ENCODE measurements around the gene SP9.
"Not testable (repeated sequence)": the region's sequence is repeated elsewhere in the genome, so short reads cannot be mapped to it uniquely, and the experiment has no call there.

The SP9 gene

DNA sequence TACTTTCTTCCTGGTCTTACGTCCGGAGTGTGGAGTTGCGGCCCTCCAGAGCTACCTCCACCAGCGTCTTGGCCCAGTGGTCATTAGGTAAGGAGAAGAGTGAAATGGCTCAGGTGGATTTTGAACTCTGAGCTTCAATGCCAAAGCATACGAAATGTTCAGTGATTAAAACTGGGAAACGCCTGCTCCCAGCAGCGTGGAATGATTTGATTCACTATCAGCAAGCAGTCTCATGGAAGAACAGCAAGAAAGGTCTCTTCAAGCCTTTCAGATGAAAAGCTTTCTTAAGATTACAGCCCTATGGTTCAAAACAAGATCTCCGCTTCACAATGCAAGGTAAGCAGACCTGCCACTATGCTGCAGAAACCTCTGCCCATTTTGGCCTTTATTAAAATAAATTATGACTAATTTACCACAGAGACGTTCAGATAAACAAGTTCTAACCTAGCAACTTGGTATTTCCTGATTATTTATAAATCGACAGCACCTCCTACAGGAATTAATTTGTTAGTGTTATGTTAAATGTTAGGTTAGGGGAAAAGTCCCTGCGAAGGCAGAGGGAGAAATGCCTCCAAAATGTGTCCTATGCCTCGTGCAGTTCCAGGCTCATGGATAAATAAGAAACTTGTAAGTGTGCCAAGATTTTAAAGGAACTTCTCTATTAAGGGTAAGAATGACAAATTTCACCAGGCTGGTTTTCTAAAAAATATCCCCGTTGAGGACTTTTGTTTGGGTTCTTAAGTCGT, 10.1 kb downstream of the SP9 start:
- DNase-seq (ENCODE audit: low read depth), result peak; percentile 21

DNA sequence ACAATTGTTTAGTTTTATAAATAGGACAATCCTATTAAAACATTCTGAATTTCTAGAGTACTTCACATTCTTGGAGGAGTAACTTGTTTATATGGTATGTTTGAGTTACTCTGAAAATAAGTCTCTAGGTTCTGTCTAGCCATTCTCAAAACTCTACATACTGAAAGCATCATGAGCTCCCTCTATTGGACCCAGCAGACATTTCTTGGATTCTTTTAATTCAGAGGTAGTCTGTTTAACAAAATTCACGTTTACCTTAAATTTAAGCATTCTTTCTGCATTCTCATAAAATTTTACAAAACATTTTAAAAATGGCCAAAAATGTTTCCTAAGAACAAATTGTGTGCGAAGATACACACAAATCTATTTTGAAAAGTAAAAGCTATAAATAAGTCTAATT, 15.3 kb downstream of the SP9 start:
- DNase-seq (ENCODE audit: low read depth), result no peak

DNA sequence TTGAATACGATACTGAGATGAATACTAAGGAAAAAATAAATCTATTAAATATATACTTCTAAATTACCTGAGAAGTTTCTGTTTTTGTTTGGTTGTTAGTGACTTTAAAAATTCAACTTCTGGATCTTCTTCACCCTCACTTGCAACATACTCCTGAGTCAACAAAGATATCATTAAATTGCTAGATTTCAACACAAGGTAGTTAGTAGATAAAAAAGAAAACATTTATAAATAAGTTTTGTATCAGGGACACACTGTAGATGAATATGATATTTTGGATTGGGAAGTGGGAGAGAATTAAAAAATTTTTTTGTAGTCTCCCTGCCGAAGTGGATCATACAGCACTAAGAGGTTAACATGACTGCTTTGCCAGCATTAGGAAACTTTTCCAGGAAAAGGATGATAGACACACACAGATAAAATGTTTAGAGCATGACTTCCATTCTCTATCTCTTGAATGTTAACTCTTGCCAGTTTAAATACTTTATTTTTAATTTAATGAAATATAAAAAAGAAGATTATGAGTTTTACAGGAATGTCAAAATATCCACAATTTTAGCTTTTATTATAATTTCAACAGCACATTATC, 15.9 kb downstream of the SP9 start:
- no peak for DNase-seq (ENCODE audit: low read depth)

DNA sequence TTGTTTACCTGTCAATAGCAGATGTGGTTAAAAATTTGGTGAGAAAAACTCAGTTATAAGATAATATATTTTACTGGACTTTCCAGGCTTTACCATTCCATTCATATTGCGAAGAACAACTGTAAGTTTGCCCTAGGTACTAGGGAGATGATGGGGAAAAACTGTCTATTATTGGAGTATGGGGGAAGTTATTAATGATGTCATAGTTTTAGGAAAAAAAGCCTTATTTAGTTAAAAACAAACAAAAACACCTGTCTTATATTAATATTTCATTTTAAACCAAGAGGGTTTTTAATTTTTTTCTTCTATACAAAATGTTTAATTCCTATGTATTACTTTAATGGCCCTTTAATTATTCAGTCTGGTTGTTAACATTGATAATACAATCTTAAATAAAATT, 18.2 kb downstream of the SP9 start:
- DNase-seq (ENCODE audit: low read depth), result no peak

DNA sequence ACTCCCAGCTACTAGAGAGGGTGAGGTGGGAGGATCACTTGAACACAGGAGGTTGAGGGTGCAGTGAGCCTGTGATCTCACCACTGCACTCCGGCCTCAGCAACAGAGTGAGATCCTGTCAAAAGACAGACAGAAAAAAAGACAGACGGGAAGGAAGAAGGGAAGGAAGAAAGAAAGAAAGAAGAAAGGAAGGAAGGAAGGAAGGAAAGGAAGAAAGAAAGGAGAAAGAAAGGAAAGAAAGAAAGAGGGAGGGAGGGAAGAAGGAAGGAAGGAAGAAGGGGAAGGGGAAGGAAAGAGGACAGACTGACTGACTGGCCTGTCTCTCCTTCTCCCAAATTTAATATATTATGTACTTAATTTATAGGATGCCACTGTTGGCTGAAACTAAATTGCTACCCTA, 21.6 kb downstream of the SP9 start:
- no peak for DNase-seq (ENCODE audit: low read depth)

DNA sequence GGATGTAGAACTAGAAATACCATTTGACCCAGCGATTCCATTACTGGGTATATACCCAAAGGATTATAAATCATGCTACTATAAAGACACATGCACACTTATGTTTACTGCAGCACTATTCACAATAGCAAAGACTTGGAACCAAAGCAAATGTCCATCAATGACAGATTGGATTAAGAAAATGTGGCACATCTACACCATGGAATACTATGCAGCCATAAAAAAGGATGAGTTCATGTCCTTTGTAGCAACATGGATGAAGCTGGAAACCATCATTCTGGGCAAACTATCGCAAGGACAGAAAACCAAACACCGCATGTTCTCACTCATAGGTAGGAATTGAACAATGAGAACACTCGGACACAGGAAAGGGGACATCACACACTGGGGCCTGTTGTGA, 24.9 kb downstream of the SP9 start:
- DNase-seq (ENCODE audit: low read depth), result not testable (repeated sequence)

DNA sequence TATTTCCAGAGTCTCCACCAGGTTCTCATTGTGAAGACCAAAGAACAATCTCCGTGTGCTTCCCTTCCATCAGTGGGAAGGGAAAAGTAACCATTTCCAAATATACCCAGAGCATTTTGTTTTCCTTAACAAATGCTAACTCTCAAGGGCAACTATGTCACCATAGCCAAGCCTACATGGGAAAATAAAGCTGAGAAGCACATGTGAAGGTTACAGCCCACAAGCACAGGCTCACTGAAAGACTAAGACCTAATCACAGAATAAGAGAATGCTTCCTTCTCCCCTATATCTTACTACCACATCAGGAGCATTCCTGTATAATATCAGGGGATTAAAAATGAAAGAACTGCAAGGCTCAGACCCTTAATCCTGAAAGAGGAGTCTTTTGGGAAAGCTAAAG, 28.2 kb downstream of the SP9 start:
- DNase-seq (ENCODE audit: low read depth), result no peak

DNA sequence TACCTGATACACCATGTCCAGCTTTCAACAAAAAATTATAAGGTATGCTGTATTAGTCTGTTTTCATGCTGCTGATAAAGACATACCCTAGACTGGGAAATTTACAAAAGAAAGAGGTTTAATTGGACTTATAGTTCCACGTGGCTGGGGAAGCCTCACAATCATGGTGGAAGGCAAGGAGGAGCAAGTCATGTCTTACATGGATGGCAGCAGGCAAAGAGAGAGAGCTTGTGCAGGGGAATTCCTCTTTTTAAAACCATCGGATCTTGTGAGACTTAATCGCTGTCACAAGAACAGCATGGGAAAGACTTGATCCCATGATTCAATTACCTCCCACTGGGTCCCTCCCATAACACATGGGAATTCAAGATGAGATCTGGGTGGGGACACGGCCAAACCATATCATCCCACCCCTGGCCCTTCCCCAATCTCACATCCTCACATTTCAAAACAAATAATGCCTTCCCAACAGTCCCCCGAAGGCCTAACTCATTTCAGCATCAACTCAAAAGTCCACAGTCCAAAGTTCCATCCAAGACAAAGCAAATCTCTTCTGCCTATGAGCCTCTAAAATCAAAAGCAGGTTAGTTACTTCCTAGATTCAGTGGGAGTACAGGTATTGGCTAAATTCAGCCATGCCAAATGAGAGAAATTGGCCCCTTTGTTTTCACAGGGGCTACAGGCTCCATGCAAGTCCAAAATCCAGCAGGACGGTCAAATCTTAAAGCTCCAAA, 28.9 kb downstream of the SP9 start:
- not testable (repeated sequence) for DNase-seq (ENCODE audit: low read depth)

DNA sequence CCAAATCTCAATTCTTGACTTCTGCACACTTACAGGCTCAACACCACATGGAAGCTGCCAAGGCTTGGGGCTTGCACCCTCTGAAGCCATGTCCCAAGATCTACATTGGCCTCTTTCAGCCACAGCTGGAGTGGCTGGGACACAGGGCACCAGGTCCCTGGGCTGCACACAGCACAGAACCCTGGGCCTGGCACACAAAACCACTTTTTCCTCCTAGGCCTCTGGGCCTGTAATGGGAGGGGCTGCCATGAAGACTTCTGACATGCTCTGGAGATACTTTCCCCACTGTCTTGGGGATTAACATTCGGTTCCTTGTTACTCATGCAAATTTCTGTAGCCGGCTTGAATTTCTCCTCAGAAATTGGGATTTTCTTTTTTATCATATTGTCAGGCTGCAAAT, 29.9 kb downstream of the SP9 start:
- DNase-seq (ENCODE audit: low read depth), result no peak

DNA sequence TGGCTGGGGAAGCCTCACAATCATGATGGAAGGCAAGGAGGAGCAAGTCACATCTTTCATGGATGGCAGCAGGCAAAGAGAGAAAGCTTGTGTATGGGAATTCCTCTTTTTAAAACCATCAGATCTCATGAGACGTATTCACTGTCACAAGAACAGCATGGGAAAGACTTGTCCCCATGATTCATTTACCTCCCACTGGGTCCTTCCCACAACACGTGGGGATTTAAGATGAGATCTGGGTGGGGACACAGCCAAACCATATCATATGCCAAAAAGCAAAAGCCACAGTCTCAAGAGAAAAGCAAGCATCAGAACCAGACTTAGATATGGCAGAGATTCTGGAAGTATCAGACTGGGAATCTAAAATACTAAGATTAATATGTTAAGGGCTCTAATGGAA, 30.8 kb downstream of the SP9 start:
- DNase-seq (ENCODE audit: low read depth), result no peak

DNA sequence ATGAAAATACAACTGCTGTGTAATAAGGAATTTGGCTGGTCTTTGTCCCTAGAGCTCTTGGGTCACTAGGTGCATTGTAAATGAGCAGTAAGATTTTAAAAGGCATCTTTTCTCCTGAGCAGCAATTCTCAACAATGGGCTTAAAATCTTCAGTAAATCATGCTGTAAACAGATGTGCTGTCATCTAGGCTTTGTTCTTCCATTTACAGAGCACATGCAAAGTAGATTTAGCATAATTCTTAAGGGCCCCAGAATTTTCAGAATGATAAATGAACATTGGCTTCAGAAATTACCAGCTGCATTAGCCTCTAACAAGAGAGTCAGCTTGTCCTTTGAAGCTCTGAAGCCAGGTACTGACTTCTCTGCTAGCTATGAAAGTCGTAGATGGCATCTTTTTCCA, 33.9 kb downstream of the SP9 start:
- DNase-seq (ENCODE audit: low read depth), result no peak

DNA sequence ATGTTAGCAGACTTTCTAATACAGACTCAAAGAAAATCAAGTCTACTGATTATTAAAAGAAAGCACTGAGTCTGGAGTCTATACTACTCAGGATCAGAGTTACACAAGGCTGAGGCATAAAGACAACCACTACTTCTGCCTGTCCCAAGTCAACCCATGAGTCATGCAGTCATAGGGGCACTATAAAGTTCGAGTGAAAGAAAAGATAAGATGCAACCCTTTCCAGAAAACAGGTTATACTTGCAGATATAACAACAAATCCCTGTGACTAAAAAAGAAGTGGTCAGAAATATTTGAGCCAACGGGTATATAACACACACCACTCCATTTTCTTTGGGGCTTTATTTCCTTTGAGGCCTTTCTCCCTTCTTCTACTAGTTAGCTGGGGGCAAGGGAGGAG, 42.2 kb downstream of the SP9 start:
- no peak for DNase-seq (ENCODE audit: low read depth)

DNA sequence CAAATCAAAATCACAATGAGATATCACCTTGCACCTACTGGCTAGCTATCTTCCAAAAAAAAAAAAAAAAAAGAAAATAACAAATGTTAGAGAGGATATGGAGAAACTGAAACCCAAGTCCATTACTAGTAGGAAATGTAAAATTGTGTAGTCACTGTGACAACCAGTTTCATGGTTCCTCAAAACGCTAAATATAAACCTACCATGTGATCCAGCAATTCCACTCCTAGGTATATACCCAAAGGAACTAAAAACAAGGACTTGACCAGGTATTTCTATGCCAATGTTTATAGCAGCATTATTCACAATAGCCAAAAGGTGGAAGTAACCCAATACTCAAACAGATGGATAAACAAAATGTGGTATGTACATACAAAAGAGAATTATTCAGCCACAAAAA, 49.0 kb downstream of the SP9 start:
- DNase-seq (ENCODE audit: low read depth), result no peak

DNA sequence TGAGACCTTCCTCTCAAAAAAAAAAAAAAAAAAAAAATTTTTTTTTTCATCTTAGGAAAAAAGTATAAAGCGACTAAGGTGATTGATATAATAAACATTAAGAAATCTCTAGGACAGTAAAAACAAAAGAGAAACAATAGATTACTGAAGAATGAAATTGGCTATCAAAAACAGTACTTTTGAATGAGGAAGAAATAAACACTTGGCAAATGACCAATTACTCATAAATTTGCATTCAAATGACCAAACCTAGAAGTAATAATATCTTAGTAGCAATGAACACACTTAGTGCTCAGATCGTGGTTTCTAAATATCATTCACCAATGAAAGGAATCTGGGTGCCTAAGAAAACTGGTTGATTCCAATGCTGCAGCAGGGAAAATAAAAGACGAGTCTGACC, 50.4 kb downstream of the SP9 start:
- no peak for DNase-seq (ENCODE audit: low read depth)
